GM19240 (cell line): Measurements from ENCODE around the gene OSBP2.

Source experiments
- DNase-seq: peaks from one replicate; pipeline ENCODE4 v3.0.0; 2011; ENCODE audit warnings: low spot score; ENCODE audit not compliant: insufficient read length

Gene OSBP2

DNA sequence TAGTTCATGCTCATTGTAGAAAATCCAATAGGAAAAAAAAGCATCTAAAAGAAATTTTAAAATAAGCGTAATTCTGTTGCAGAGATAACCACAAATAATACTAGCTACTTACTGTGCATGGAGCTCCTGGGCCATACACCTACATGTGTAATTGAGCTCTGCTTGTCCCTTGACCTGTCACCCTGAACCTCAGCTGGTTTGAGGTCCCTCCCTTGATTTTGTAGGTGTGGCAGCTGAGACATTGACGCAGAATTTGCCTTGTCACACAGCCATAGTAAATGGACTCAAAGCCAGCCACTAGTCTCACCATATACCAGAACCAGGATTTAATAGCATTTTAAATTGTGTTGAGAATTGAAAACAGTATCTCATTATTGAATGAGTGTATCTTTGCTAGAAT is 138.6 kb downstream of the OSBP2 start:
- DNase-seq = no peak

DNA sequence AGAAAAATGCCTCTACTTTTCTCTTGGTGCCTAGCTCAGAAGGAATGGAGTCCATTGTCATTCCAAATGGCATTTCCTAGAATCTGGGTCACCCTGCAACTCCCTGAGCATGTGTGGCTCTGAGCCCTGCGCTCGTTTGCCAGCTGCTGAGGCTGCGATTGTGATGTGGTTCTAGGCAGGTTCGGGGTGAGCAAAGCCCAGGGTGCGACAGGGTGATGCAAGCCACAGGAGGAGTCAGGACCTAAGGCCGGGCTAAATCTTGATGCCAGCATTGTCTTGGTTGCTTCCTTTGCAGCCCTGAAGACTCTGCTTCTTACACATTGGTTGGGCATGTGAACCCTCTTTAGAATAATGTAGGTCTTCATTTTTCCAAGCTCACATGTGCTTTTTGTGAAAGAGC is 142.9 kb downstream of the OSBP2 start:
- DNase-seq = no peak

- DNase-seq = no peak
Measured at GRCh38 chr22:30838111-30838510, 143.4 kb downstream of the OSBP2 start.

GRCh38 chr22:30841273-30841672 is 146.6 kb downstream of the OSBP2 start:
- DNase-seq = no peak

GRCh38 chr22:30843245-30843644 is 148.6 kb downstream of the OSBP2 start:
- DNase-seq = no peak

- no peak for DNase-seq
Measured at GRCh38 chr22:30847583-30847982, 152.9 kb downstream of the OSBP2 start.

GRCh38 chr22:30855266-30855665 is 160.6 kb downstream of the OSBP2 start:
- no peak for DNase-seq

- no peak for DNase-seq
Measured at GRCh38 chr22:30855677-30856518, 161.2 kb downstream of the OSBP2 start.

DNA sequence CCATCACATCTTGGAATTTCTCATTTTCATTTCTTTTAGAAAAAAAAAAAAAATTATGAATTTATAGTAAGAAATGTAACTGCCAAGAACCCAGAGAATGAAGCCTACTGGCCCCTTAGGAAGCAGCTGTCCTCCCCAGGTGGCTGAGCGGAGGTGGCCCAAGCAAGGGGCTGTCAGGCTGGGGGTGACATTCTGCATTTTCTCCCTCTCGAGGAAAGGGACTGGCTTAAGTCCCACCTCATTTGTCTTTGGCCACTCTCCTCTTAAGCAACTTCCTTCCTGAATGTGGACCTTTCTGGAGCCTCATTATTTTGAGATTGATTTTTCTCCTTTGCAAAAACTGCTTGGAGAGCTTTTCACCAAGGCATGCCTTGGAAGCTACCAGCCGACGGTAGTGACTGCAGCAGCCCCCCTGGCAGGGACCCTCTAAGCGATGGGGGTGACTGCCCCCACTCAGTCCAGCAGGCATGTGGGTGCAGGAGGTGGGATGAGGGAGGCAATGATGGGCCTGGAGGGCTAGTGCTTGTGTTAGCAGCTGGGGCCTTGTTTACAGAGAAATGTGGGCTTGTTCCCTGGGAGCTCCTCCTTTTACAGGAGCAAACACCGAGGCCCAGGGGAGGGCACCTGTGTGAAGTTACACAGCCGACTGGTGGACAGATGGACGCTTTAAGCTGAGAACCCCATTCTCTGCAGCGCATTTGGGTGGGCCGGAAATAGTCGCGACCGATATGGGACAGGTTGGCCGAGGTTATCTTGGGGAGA is 162.2 kb downstream of the OSBP2 start:
- DNase-seq = no peak

DNA sequence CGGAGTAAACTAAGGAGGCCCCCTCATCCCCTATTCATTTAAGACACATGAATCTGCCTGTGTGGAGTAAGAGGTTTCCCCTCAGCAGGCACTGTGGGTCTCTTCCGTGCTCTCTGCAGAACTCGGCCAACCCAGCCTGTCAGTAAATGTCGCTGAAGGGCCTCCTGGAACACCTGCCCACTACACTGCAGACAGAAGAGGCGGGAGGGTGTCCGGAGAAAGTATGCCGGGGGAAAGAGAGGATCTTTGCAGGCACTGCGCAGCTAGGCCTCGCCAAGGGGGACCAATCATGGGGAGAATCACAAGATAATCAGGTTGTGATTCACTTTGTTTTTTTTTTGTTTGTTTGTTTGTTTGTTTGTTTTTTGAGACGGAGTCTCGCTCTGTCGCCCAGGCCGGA is 163.1 kb downstream of the OSBP2 start:
- no peak for DNase-seq

DNA sequence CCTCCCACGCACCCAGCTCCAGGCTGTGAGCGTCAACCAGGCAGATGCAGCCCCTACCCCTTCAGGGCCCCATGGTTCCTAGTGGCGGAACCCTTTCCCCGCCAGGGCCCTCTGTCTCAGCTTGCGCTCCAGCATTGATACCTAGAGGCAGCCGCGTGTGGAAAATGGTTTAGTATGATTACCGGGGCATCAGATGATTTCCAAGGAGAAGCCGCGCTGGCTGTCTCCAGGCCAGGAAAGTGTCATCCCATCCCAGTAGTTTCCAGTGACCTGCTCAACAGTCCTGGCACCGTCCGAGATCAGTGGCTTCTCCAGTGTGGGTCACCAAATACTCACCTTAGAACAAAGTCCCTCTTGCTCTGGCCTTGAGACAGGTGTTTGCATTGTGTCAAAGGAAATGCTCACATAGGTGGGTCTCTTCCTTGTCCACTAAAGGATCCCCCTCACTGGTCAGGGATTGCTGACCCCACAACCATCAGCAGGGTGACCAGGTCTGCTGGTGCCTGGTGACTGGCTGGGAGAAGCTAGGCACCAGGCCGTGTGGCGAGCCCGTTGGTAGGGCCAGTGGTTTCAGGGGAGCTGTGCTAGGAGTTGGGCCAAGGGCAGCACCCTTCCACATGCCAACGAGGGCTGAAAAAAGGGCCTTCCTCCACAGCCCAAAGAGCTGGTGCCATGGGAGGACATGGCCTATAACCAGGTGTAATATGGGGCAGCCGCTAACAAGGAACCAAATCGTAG is 164.5 kb downstream of the OSBP2 start:
- no peak for DNase-seq

DNA sequence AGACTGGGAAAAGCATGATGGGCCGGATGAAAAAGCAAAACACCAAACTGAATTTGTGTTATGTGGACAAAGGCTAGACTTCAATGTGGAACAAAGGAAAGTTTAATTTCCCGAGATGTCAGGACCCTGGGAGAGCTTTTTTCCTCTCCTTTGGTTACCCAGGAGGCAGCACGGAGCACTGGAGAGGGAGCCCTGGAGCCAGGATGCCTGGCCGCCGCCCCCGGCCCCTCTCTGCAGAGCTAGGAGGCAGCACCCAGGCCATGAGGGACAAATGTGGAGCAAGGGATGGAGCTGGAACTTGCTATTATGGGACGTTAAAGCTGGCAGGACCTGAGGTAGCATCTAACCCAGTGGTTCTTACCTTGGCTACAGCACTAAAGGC is 165.0 kb downstream of the OSBP2 start:
- DNase-seq = peak; percentile 0

DNA sequence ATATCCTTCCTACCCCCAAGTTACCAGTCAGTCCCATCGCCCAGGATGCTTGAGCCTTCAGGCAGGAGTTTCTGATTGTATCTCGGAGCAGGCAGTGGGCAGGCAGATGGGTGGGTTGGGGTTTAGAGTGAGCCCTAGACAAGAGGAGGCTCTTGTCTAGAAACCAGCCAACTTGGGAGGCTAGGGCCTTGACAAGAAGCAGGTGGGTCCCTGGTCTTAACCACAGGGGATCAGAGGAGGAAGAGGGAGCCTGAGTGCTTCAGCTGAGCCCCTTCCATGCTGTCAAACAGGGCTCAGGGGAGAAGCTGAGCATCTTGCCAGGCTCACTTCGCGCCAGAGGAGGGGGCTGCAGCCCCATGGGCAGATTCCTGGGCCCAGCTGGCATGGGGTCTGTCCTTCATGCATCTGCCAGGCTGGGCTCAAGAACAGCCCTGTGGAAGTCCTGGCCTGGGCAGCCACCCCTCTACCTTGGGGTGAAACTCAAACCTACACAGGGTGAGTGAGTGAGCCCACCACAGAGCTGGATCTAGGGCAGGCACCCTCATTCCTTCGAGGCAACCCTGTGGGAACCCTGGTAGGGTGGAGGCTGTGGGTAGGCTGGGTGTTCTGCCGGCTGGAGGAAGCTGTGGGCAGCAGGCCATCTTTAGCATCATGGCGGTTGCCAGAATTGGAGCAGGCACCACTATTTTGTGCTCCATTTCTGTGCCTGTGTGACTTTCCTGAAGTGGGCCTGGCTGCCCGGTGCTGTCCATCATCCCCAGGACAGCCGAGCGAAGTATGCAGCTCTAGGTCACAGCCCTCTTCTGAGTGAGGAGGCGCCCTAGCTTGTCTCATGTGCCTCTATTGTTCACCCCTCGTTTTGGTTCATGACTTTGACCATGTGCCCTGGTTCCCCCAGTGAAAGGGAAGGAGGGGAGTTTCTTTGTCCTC is 165.8 kb downstream of the OSBP2 start:
- DNase-seq = no peak

DNA sequence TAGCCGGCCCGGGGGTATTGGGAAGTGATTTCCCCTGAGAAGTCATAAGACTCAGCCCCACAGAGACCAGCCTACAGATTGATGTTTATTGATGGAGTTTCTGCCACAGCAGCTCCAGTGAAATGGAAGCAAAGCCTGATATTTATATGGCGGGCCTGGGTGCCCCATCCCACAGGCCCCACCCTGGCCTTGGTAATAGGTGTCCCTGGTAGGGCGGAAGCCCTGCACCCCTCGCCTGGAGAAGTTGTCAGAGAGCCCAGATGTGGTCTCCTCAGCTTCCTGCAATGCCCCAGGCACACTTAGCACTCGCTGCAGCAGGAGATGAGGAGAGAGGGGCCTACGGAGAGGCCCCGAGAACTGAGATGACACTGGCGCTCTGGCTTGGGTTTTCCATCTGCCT is 166.5 kb downstream of the OSBP2 start:
- peak; percentile 1 for DNase-seq

DNA sequence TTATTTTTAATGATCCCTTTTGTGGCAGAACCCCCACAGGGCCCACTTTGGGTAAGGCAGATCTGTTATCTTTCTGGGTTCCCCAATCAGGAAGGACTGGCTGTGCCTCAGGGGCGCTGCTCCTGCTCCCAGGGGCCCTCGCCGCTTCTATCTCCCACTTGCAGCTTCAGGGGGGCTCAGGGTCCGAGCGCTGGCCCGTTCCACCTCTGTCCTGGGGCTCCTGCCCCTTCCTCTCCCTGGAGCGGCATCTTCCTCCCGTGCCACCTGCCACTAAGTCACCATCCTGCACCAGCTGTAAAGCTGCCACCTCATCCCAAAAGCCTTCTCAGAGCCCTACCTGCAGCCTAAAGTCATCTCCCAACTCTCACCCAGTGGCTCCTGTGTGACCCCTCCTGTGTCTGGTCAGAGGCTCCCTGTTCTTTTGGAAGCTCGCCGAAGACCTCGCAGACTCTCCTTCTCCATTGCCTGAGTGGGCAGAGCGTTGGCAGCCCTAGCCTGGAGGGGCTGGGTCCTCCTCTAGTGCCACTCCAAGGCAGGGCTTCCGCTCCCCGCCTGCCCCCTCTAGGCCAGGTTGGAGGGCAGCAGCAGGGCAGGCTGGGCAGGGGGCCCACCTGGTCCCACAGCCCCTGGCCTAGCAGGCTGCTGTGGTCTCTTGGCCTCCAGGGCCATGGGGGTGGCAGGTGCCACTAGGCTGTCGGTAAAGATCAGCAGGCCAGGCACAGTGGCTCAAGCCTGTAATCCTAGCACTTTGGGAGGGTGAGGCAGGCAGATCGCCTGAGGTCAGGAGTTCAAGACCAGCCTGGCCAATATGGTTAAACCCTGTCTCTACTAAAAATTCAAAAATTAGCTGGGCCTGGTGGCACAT is 167.2 kb downstream of the OSBP2 start:
- DNase-seq = no peak

- peak; percentile 0 for DNase-seq
Measured at GRCh38 chr22:30863081-30863833, 168.6 kb downstream of the OSBP2 start.

DNA sequence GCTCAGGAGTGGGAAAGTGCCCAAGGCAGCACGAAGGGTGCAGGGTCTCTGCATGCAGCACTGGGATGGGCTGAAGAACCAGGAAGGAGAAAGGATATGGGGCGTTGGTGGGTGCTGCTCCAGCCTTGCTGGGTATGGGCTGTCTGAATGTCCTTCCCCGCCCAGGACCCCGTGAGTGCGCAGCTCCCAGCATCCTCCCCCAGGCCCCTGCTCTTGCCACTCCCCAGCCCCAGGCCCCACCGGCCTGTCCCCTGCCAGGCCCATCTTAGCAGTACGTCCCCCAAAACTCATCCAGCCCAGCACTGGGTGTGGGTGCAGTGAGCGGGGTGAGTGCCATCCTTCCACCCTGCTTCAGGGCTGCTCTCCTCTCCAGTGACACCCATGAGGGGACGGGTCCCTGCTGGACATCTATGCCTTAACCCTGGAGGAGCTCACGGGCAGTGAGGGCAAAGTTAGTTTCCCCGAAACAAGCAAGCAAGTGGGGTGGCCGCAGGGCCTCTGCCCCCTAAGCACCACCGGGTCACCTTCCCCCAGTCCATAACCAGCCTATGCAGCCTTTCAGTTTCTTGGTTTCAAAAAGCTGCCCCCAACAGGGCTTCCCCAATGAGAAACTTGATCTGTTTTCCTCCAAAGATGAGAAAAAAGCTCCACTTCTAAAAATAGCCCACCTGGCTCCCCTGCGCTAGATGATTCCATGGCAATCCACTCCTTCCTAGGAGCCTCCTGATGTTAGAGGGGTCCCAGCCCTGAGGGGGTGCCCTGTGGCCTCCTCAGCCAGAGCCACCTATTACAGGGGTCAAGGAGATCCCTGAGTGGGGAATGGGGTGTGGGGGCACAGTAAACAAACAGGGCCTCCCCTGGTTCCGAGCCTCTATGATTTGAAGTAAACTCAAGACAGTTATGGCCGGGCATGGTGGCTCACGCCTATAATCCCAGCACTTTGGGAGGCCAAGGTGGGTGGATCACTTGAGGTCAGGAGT is 170.1 kb downstream of the OSBP2 start:
- DNase-seq = peak; percentile 0

GRCh38 chr22:30865656-30866055 is 171.0 kb downstream of the OSBP2 start:
- DNase-seq = peak; percentile 0
